Neural cell (in vitro differentiated cells): ENCODE measurements around the gene POU2F2.

Experiments
- EZH2 ChIP-seq: fragments of 200-600, 300-800 bp; shearing (Covaris generic), sonication (generic); IDR thresholded peaks from 2 replicates; pipeline ENCODE4 v1.6.1; 2014; ENCODE audit warnings: antibody characterized with exemption, low read length, borderline replicate concordance, mild to moderate bottlenecking; ENCODE audit not compliant: insufficient read depth, poor library complexity, severe bottlenecking
- POLR2AphosphoS5 ChIP-seq: IDR thresholded peaks from 2 replicates; pipeline ENCODE4 v1.6.1; 2012
- TF ChIP-seq, protein P1 (sequence below): fragments of 450-650 bp; IDR thresholded peaks from 2 replicates; pipeline ENCODE4 v1.5.1; 2014; ENCODE audit warnings: antibody characterized with exemption, mild to moderate bottlenecking, moderate library complexity; ENCODE audit not compliant: poor library complexity, severe bottlenecking

DNA sequence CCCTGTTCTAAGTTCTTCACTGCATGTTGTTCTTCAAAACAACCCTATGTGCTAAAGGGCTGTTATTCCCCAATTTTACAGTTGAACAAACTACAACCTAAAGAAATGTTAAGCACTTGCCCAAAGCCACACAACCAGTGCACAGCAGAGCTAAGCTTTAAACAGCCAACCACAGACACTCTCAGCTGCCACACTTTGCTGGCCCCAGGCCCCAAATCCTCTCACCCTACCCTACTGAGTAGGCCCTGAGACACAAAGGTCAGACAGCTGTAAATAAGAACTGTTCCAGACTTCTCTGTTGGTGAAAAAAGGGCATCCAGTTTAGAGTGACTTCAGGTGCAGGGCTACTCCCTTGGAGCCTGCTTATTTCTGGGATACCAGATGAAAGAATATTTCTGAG lies 92.2 kb downstream of the POU2F2 start:
- TF ChIP-seq, protein P1, sequence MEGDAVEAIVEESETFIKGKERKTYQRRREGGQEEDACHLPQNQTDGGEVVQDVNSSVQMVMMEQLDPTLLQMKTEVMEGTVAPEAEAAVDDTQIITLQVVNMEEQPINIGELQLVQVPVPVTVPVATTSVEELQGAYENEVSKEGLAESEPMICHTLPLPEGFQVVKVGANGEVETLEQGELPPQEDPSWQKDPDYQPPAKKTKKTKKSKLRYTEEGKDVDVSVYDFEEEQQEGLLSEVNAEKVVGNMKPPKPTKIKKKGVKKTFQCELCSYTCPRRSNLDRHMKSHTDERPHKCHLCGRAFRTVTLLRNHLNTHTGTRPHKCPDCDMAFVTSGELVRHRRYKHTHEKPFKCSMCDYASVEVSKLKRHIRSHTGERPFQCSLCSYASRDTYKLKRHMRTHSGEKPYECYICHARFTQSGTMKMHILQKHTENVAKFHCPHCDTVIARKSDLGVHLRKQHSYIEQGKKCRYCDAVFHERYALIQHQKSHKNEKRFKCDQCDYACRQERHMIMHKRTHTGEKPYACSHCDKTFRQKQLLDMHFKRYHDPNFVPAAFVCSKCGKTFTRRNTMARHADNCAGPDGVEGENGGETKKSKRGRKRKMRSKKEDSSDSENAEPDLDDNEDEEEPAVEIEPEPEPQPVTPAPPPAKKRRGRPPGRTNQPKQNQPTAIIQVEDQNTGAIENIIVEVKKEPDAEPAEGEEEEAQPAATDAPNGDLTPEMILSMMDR = no peak
- no peak for TF ChIP-seq POLR2AphosphoS5
- TF ChIP-seq EZH2 = no peak
